BLaER1 treated with 17β-estradiol and CSF1 and Interleukin-3, amounts not matched to agents 10 nM and 100 nM (cell line): ENCODE data around the gene TNKS1BP1.
"Not testable (repeated sequence)": the region's sequence is repeated elsewhere in the genome, so short reads cannot be mapped to it uniquely, and the experiment has no call there.

Experiments
- H3K27ac ChIP-seq, 11 experiments: shearing (Covaris generic); formaldehyde crosslinking; 2 replicates each; pipeline ENCODE4 v1.8.1; 2022
- H3K27me3 ChIP-seq, 11 experiments: shearing (Covaris generic); formaldehyde crosslinking; 2 replicates each; pipeline ENCODE4 v1.8.1; 2022
- H3K36me3 ChIP-seq, 11 experiments: shearing (Covaris generic); formaldehyde crosslinking; 2 replicates each; pipeline ENCODE4 v1.8.1; 2022
- H3K4me1 ChIP-seq, 10 experiments: shearing (Covaris generic); formaldehyde crosslinking; 2 replicates each; pipeline ENCODE4 v1.8.1; 2022
- H3K4me2 ChIP-seq, 11 experiments: shearing (Covaris generic); formaldehyde crosslinking; 2 replicates each; pipeline ENCODE4 v1.8.1; 2022
- H3K4me3 ChIP-seq, 10 experiments: shearing (Covaris generic); formaldehyde crosslinking; 2 replicates each; pipeline ENCODE4 v1.8.1; 2022
- H3K9ac ChIP-seq, 11 experiments: shearing (Covaris generic); formaldehyde crosslinking; 2 replicates each; pipeline ENCODE4 v1.8.1; 2022
- H3K9me3 ChIP-seq, 11 experiments: shearing (Covaris generic); formaldehyde crosslinking; replicated peaks in 1 of 11; 2 replicates each; pipeline ENCODE4 v1.8.1; 2022
- H4K20me1 ChIP-seq, 11 experiments: shearing (Covaris generic); formaldehyde crosslinking; 2 replicates each; pipeline ENCODE4 v1.8.1; 2022
- Cebpa-rat ChIP-seq, 11 experiments: shearing (Covaris generic); IDR thresholded peaks; 2 replicates each; pipeline ENCODE4 v1.8.1; 2022

TNKS1BP1 gene

DNA sequence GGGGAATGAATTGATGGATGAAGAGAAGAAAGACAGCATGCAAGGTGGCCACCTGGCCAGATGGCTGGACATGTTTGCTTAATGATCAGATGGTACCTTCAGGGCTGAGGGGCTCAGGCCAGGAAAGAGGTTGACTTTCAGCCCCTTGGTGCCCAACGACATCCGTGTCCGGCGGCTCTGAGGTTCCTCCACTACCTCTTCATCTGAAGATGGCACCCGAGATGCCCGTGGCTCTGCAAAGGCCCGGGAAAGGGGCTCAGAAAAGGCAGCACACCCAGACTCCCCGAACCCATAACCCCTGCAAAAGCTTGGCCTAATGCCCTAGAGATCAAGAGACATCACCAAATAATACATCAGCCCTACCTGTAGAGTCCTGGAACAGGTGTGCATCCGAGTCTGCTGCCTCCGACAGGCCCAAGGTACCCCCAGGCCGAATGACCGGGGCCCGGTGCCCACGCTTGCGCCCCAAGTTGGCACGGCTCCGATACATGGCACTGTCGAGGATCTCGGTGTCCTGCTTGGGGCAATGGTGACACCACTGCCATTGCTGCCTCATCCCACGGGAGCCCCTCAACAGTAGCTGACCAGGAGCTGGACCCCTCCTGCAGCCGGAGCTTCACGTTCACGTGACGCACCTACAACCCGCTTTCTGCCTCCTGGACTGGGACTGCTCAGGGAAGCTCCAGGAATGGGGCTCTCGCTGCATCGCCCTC lies 22.9 kb downstream of the TNKS1BP1 start:
- no peak overlapping the region for H3K4me2 ChIP-seq
- peaks cover 17 to 43% (median 35%) of the 10 kb centered on the region in 11 experiments for H3K9me3 ChIP-seq
- no peak for TF ChIP-seq Cebpa-rat (IDR thresholded peaks at IDR 0.05)
- peaks cover 12 to 46% (median 20%) of the 10 kb centered on the region in 10 experiments for H3K4me1 ChIP-seq
- H3K27ac ChIP-seq = no peak overlapping the region
- H3K9ac ChIP-seq = no peak overlapping the region
- no peaks in the 10 kb centered on the region for H3K27me3 ChIP-seq
- H4K20me1 ChIP-seq = peaks cover 0 to 37% (median 0%) of the 10 kb centered on the region in 11 experiments; a peak in 7 of 22 replicates
- H3K4me3 ChIP-seq = no peak overlapping the region
- peaks cover 59 to 75% (median 64%) of the 10 kb centered on the region in 11 experiments for H3K36me3 ChIP-seq

DNA sequence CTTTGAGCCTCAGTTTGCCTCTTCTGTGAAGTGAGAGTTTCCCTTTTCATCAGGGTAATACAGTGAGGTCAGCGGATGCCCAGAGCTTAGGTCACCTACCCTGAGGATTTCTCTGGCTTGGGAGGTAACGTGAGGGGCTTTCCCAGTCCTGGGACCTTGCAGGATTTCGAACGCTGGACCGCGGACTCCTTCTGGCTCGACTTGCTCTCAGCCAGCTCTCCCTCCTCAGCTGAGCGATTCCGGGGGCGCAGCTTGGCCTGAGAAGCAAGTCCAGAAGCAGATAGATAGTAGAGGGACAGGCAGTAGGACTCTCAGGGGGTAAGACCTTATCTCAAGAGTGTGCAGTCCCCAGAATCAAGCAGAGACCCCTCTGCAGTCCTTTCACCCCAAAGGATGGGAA lies 24.0 kb downstream of the TNKS1BP1 start:
- Histone ChIP-seq H3K4me3 (no peak overlapping the region), H3K4me2 (no peak overlapping the region), H3K9me3 (peaks cover 17 to 45% (median 39%) of the 10 kb centered on the region in 11 experiments), H3K36me3 (peaks cover 59 to 84% (median 66%) of the 10 kb centered on the region in 11 experiments), H3K9ac (no peak overlapping the region), H3K4me1 (peaks cover 2 to 36% (median 9%) of the 10 kb centered on the region in 10 experiments; a peak in 18 of 20 replicates), H3K27me3 (no peaks in the 10 kb centered on the region), H4K20me1 (peaks cover 0 to 29% (median 0%) of the 10 kb centered on the region in 11 experiments; a peak in 6 of 22 replicates), H3K27ac (no peak overlapping the region)
- TF ChIP-seq Cebpa-rat (IDR thresholded peaks at IDR 0.05) = no peak

DNA sequence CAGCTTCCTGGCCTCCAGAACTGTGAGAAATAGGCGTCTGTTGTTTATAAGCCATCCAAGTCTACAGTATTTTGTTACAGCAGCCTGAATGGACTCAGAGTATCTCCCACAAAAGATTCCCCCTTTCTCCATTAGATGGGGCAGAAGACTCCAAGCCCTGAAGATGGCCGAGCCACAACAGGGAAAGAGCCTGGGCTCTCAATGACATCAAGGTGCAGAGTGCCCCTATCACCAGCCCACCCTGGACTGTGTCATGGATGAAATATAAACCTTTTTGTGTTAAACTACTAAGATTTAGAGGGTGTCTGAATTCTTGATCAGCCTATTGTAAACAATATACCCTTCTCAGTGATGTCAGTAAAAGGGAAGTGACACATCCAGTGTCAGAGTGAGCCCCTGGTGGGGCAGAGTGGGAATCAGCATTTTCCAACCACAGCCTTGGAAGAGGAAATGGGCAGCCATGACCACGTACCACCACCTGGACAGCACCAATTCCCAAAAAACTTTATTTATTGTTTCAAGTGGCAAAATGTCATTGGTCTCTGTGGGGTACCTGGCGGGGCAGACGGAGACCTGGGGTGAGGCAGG lies 25.5 kb downstream of the TNKS1BP1 start:
- Histone ChIP-seq H3K4me3 (no peak overlapping the region), H3K36me3 (peaks cover 59 to 79% (median 64%) of the 10 kb centered on the region in 11 experiments)

DNA sequence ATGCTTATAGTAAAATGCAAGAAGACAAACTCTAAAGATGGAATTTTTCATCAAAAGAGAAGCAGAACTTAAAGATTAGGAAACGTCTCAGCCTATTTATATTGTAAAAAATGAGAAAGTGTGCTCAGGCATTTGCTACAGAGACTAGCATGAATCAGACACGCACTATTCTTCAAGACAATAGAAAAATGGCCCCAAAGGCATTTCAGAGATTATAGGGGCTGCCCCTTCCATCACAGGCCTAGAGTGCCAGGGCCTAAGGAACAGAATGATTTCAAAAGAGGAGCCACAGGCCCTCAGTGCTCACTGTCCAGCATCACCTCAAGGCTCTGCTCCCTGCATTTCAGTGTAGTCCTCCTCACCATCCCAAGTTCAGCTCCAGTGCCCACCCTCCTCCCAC lies 27.5 kb downstream of the TNKS1BP1 start:
- Histone ChIP-seq H3K4me1 (peaks cover 0 to 12% (median 0%) of the 10 kb centered on the region in 10 experiments; a peak in 6 of 20 replicates), H3K27me3 (no peaks in the 10 kb centered on the region), H3K36me3 (peaks cover 47 to 65% (median 54%) of the 10 kb centered on the region in 11 experiments), H3K9me3 (peaks cover 17 to 45% (median 39%) of the 10 kb centered on the region in 11 experiments), H3K4me2 (no peak overlapping the region), H3K27ac (no peak overlapping the region), H4K20me1 (no peaks in the 10 kb centered on the region), H3K9ac (no peak overlapping the region), H3K4me3 (no peak overlapping the region)
- no peak for TF ChIP-seq Cebpa-rat (IDR thresholded peaks at IDR 0.05)

More for the DNA sequence above, 25.5 kb downstream of the TNKS1BP1 start:
- no peaks in the 10 kb centered on the region for H3K27me3 ChIP-seq
- peaks cover 0 to 20% (median 2%) of the 10 kb centered on the region in 10 experiments; a peak in 9 of 20 replicates for H3K4me1 ChIP-seq
- no peak for TF ChIP-seq Cebpa-rat (IDR thresholded peaks at IDR 0.05)
- peak overlapping the region in 3 of 11 experiments; percentile 7 to 48 (median 22); a peak in 3 of 22 replicates for H3K4me2 ChIP-seq
- peaks cover 17 to 45% (median 39%) of the 10 kb centered on the region in 11 experiments for H3K9me3 ChIP-seq
- peaks cover 0 to 14% (median 0%) of the 10 kb centered on the region in 11 experiments; a peak in 3 of 22 replicates for H4K20me1 ChIP-seq
- no peak overlapping the region for H3K9ac ChIP-seq
- H3K27ac ChIP-seq = no peak overlapping the region

DNA sequence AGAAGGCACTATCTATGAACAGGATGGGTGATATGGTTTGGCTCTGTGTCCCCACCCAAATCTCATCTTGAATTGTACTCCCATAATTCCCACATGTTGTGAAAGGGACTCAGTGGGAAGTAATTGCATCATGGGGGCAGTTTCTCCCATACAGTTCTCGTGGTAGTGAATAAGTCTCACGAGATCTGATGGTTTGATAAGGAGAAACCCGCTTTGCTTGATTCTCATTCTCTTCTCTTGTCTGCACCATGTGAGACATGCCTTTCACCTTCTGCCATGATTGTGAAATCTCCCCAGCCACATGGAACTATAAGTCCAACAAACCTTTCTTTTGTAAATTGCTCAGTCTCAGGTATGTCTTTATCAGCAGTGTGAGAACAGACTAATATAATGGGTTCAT lies 28.5 kb downstream of the TNKS1BP1 start:
- 0 out of 22 replicates have a peak, but pooled peaks of 2 of the 11 experiments have one; percentile 8 to 10 for TF ChIP-seq Cebpa-rat (IDR thresholded peaks at IDR 0.05)
- H3K27ac ChIP-seq, H3K4me3 ChIP-seq, H3K9ac ChIP-seq, H3K4me2 ChIP-seq, H4K20me1 ChIP-seq, H3K27me3 ChIP-seq: not testable (repeated sequence)
- peaks cover 17 to 45% (median 39%) of the 10 kb centered on the region in 11 experiments for H3K9me3 ChIP-seq
- peaks cover 37 to 55% (median 44%) of the 10 kb centered on the region in 11 experiments for H3K36me3 ChIP-seq
- H3K4me1 ChIP-seq = peaks cover 0 to 12% (median 0%) of the 10 kb centered on the region in 10 experiments; a peak in 6 of 20 replicates

DNA sequence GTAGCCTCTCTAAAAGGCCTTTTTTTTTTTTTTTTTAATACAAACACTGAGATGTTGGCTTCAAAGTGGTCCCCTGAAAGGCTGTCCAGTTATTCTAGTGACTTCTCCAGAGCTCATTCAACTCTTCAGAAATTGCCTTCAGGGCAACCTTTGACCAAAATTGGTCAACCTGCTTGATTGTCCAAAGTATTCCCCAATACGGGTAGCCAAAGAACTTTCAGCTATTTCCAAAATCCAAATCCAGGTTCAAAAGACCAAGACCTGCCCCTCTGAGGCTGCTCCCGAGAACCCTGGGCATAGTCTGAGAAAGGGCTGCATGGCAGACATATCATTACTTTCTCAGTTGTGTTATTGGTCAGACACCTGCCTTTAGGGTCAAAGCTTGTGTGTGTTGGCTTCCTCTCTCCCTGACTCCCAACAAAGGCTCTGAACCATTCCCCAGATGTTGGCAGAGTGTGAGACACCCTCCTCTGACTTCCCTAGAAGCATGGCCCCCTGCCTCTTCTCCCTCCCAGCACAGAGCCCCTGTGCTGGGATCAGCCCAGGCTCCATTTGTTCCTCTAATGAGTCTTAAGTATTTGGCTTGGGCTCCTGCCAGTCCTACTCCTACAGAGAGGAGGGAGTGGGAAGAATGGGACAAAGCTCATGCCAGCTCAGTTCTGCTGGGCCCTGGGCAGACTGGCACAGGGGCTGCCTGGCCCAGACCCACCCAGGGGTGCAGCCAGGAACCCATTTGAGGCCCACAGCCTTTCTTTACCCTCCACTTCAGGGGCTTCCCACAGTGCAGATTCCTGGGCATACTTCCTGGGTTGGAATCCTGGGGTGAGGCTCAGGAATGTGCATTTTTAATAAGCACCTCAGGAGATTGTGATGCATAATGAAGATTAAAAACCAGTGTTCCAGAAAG lies 30.3 kb downstream of the TNKS1BP1 start:
- Histone ChIP-seq H3K36me3 (peaks cover 20 to 38% (median 27%) of the 10 kb centered on the region in 11 experiments), H4K20me1 (no peaks in the 10 kb centered on the region), H3K4me3 (no peak overlapping the region), H3K9me3 (peaks cover 8 to 30% (median 27%) of the 10 kb centered on the region in 11 experiments), H3K4me1 (peaks cover under 1 to 5% (median 4%) of the 10 kb centered on the region in 10 experiments; a peak in 18 of 20 replicates), H3K9ac (no peak overlapping the region), H3K27ac (no peak overlapping the region), H3K27me3 (no peaks in the 10 kb centered on the region), H3K4me2 (no peak overlapping the region)
- TF ChIP-seq Cebpa-rat (IDR thresholded peaks at IDR 0.05) = no peak

DNA sequence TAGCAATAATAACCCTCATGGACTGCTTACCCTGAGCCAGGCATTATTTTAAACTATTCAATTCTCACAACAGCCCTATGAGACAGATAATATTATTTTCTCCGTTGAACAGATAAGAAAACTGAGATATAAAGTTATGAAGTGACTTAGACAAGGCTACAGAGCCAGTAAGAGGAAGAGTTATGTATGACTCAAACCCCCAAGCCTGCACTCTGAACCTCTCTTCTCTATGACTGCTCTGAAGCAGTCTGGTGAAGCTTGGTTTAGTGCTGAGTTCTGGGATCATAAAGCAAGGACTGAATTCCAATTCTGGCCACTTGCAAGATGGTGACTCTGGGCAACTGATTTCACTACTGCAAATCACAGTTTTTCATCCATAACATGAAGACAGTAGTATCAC lies 34.5 kb downstream of the TNKS1BP1 start:
- Histone ChIP-seq H3K4me2 (no peak overlapping the region), H3K4me3 (no peak overlapping the region), H3K27me3 (no peaks in the 10 kb centered on the region), H4K20me1 (no peaks in the 10 kb centered on the region), H3K36me3 (no peaks in the 10 kb centered on the region), H3K9ac (no peak overlapping the region), H3K4me1 (peaks cover 7 to 15% (median 11%) of the 10 kb centered on the region in 10 experiments; a peak in 19 of 20 replicates), H3K27ac (no peak overlapping the region), H3K9me3 (no peaks in the 10 kb centered on the region)
- TF ChIP-seq Cebpa-rat (IDR thresholded peaks at IDR 0.05) = no peak

DNA sequence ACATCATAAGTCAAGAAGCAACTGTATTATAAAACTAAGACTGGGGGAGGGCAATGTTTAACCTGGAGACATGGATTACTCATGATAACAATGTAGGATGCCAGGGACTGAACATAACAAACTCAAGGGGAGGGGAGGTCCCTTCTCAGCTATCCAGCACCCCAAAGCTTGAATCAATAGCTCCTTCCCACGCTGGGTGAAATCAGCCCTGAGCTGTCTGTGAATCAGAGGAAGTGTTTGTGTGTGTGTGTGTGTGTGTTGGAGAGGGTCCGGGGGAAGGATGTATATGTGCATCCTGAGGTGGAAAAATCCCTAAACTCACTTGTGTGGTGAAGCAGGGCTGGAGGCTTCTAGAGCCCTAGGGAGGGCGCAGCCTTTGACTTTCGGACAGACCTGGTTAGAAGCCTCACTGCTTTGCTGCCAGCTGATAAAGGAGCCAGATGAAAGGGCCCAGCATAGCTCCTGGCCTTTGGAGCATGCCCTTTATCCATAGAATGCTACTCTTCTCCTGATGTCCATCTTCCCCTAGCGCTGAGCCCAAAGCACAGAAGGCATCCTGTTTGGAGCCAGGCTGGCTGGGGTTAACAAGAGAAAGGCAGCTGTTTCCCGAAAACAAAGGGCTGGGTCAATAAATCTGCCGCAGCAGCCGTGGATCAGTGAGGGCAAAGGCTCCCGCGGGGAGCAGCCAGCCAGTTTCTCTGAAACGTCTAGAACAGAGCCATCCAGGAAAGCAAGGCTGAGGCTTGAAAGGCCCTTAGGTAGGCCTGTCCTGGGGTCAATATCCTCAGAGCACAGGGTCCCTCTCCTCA lies 35.8 kb downstream of the TNKS1BP1 start:
- Histone ChIP-seq H3K27me3 (no peaks in the 10 kb centered on the region), H3K27ac (no peak overlapping the region), H4K20me1 (no peaks in the 10 kb centered on the region), H3K4me2 (peak overlapping the region; percentile 24 to 65 (median 53); a peak in 21 of 22 replicates), H3K4me3 (no peak overlapping the region), H3K36me3 (no peaks in the 10 kb centered on the region), H3K4me1 (peaks cover 7 to 15% (median 11%) of the 10 kb centered on the region in 10 experiments; a peak in 19 of 20 replicates), H3K9ac (peak overlapping the region in 3 of 11 experiments; percentile 7 to 38 (median 31); a peak in 4 of 22 replicates), H3K9me3 (no peaks in the 10 kb centered on the region)
- TF ChIP-seq Cebpa-rat (IDR thresholded peaks at IDR 0.05) = no peak
